ENCODE results near the gene S100A10. TPM values are rescaled to one million over a fixed set of nuclear protein-coding genes. Genes with fewer than 3 reads are reported as not detected.

The S100A10 gene
- total RNA-seq, 2 experiments from 2014 or later = 189 to 204 TPM

- peak overlapping the region; percentile 82 for H3K27ac ChIP-seq (ENCODE audit: low read depth in 1 of 2, low read length in 2 of 2)
- POLR2A ChIA-PET = interaction anchor here (0.6 to 1.6 kb wide), 7 partner anchors 9 to 96 kb away, joined by 3 to 7 read pairs (median 4); no protein-coding TSS in a partner anchor
- H3K9me3 ChIP-seq (ENCODE audit: control insufficient read depth in 1 of 2, insufficient read depth in 1 of 2, low read length in 2 of 2) = no peaks in the 10 kb centered on the region
- Mint-ChIP-seq H3K36me3 (ENCODE audit: low read depth) (peaks cover 38% of the 10 kb centered on the region), H3K4me3 (peak overlapping the region; percentile 94), H3K27me3 (no peaks in the 10 kb centered on the region), H3K27ac (peak overlapping the region; percentile 89), H3K9me3 (no peaks in the 10 kb centered on the region), H3K4me1 (ENCODE audit: low read depth) (peaks cover 71% of the 10 kb centered on the region)
- no peaks in the 10 kb centered on the region for H3K27me3 ChIP-seq (ENCODE audit: control insufficient read depth in 1 of 2, insufficient read depth in 2 of 2, low read length in 2 of 2)
- H3K4me3 ChIP-seq (ENCODE audit: low read length) = peak overlapping the region; percentile 95
- peak; percentile 4 for ATAC-seq (ENCODE audit: poor library complexity)
- CTCF ChIA-PET = interaction anchor here (0.7 to 0.8 kb wide), 2 partner anchors 9 to 153 kb away, joined by 3 read pairs; partner anchors contain the start of gene C2CD4D
- intact Hi-C loops (cut with DNase I, micrococcal nuclease) = loop anchor here (1.0 to 10.0 kb wide), 7 partner anchors 24 to 548 kb away; partner anchors contain the start of gene MRPL9 (in 1 of the 2)
- TF ChIP-seq CTCF (IDR thresholded peaks at IDR 0.05) = no peak
- peaks cover 58% of the 10 kb centered on the region for H3K4me1 ChIP-seq (ENCODE audit: insufficient read depth, low read length)
- peaks cover 3% of the 10 kb centered on the region for H3K36me3 ChIP-seq (ENCODE audit: insufficient read depth, low read length)
- peak in 5 of 14 experiments; percentile 19 to 81 (median 46) for DNase-seq
Measured at GRCh38 chr1:151992303-151993083, 1.2 kb downstream of the S100A10 start.

GRCh38 chr1:151991663-151992302 is 1.9 kb downstream of the S100A10 start:
- Mint-ChIP-seq H3K36me3 (ENCODE audit: low read depth) (peaks cover 38% of the 10 kb centered on the region), H3K4me1 (ENCODE audit: low read depth) (peaks cover 71% of the 10 kb centered on the region), H3K9me3 (no peaks in the 10 kb centered on the region), H3K27me3 (no peaks in the 10 kb centered on the region), H3K4me3 (peak overlapping the region; percentile 94), H3K27ac (peak overlapping the region; percentile 89)
- Histone ChIP-seq H3K4me1 (ENCODE audit: insufficient read depth, low read length) (peaks cover 58% of the 10 kb centered on the region), H3K4me3 (ENCODE audit: low read length) (peak overlapping the region; percentile 95), H3K9me3 (ENCODE audit: control insufficient read depth in 1 of 2, insufficient read depth in 1 of 2, low read length in 2 of 2) (no peaks in the 10 kb centered on the region), H3K27ac (ENCODE audit: low read depth in 1 of 2, low read length in 2 of 2) (no peak overlapping the region), H3K27me3 (ENCODE audit: control insufficient read depth in 1 of 2, insufficient read depth in 2 of 2, low read length in 2 of 2) (no peaks in the 10 kb centered on the region), H3K36me3 (ENCODE audit: insufficient read depth, low read length) (peaks cover 6% of the 10 kb centered on the region)
- CTCF ChIA-PET = interaction anchor here (0.7 to 1.0 kb wide), 3 partner anchors 9 to 152 kb away, joined by 3 to 5 read pairs (median 3); partner anchors contain the start of gene C2CD4D
- intact Hi-C loops (cut with DNase I, micrococcal nuclease) = loop anchor here (2.0 to 10.0 kb wide), 5 partner anchors 57 to 547 kb away; partner anchors contain the start of gene MRPL9 (in 1 of the 2)
- DNase-seq (no peak), ATAC-seq (ENCODE audit: poor library complexity) (no peak)
- no peak for TF ChIP-seq CTCF (IDR thresholded peaks at IDR 0.05)
- POLR2A ChIA-PET = interaction anchor here (0.6 to 1.6 kb wide), 3 partner anchors 9 to 95 kb away, joined by 3 to 5 read pairs (median 3); no protein-coding TSS in a partner anchor

- no peaks in the 10 kb centered on the region for H3K9me3 ChIP-seq (ENCODE audit: control insufficient read depth in 1 of 2, insufficient read depth in 1 of 2, low read length in 2 of 2)
- ChIA-PET CTCF (interaction anchor here (1.0 kb wide), 1 partner anchor 23 kb away, joined by 5 read pairs; no protein-coding TSS in a partner anchor), POLR2A (interaction anchor here (1.6 kb wide), 1 partner anchor 82 kb away, joined by 4 read pairs; the partner anchor contains the start of gene THEM4)
- Mint-ChIP-seq H3K4me3 (peak overlapping the region; percentile 94), H3K36me3 (ENCODE audit: low read depth) (peaks cover 46% of the 10 kb centered on the region), H3K9me3 (no peaks in the 10 kb centered on the region), H3K4me1 (ENCODE audit: low read depth) (peaks cover 77% of the 10 kb centered on the region), H3K27me3 (no peaks in the 10 kb centered on the region), H3K27ac (peak overlapping the region; percentile 89)
- H3K4me3 ChIP-seq (ENCODE audit: low read length) = no peak overlapping the region
- intact Hi-C loops (cut with DNase I, micrococcal nuclease) = loop anchor here (10.0 kb wide), 4 partner anchors 226 to 546 kb away; partner anchors contain the start of gene MRPL9 (in 1 of the 2)
- H3K27me3 ChIP-seq (ENCODE audit: control insufficient read depth in 1 of 2, insufficient read depth in 2 of 2, low read length in 2 of 2) = no peaks in the 10 kb centered on the region
- H3K4me1 ChIP-seq (ENCODE audit: insufficient read depth, low read length) = peaks cover 58% of the 10 kb centered on the region
- no peak overlapping the region for H3K27ac ChIP-seq (ENCODE audit: low read depth in 1 of 2, low read length in 2 of 2)
- peaks cover 8% of the 10 kb centered on the region for H3K36me3 ChIP-seq (ENCODE audit: insufficient read depth, low read length)
- TF ChIP-seq CTCF (IDR thresholded peaks at IDR 0.05) = no peak
- DNase-seq (no peak), ATAC-seq (ENCODE audit: poor library complexity) (no peak)
Measured at GRCh38 chr1:151990856-151991198, 2.8 kb downstream of the S100A10 start.

Data from CD4-positive, alpha-beta T cell (primary cell).